GM19043 (cell line): ENCODE results near the gene ZNF256.
A peak's percentile ranks its signal among the peaks of the same experiment; 100 is the strongest.

Source experiments
- ATAC-seq: cut with Tn5 transposase; IDR thresholded peaks from one replicate; pipeline ENCODE4 v1.9.1; 2021; ENCODE audit warnings: low read depth; ENCODE audit not compliant: unreplicated experiment

The ZNF256 gene

GRCh38 chr19:57947419-57948134 lies at the start of gene ZNF256:
Gene ZNF256 (minus strand): TSS chr19:57947706. CDS start chr19:57947474, 232 bp downstream.
- peak; percentile 92 for ATAC-seq

DNA sequence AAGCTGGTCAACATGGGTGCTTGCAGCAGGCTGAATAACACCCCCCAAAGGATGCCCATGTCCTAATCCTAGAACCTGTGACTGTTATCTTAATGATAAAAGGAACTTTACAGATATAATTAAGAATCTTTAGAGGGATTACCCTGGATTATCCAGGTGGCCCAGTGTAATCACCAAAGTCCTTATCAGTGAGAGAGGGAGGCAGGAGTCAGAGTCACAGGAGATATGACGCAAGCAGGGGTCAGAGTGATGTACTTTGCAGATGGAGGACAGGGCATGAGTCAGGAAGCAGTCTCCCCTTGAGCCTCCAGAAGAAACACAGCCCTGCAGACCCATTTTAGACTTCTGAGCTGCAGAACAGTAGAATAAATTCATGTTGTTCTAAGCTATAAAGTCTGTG lies 45.3 kb upstream of the ZNF256 start:
- no peak for ATAC-seq

DNA sequence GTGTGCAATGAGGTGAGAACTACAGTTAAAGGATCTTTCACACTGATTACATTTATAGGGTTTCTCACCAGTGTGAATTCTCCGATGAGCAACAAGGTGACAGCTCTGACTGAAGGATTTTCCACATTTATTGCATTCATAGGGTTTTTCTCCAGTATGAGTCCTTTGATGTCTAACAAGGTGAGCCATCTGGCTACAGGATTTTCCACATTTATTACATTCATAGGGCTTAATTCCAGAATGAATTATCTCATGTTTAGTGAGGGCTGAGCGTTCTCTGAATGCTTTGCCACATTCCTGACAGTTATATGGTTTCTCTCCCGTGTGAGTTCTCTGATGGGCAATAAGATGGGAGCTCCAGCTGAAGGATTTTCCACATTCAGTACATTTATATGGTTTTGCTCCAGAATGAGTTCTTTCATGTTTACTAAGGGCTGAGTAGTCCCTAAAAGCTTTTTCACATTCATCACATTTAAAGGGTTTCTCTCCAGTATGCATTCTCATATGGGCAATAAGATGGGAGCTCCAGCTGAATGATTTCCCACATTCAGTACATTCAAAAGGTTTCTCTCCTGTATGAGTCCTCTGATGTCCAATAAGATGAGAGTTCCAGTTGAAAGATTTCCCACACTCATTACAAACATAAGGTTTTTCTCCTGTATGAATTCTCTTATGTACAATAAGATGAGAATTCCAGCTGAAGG lies 31.2 kb upstream of the ZNF256 start:
- no peak for ATAC-seq

DNA sequence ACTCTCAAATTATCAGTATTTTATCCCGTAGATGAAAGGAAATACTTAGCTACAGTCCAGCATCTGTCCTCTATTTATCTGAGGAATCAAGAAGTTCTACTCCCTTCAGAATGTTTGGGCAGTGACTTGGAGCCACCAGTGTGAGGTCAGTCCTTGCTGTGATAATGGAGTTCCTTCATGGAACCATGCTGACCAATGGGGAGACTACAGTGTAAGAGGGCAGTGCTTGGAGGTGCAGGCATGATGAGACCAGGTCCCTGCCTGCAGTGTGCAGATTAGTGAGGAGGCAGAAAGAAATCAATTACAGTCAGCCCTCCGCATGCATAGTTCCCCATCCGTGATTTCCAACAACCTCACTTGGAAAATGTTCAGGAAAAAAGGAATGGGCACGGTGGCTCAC lies 26.9 kb upstream of the ZNF256 start, which contains the start of gene C19orf18:
Gene C19orf18 (minus strand): TSS at position 101 of the 400 bp plus-strand sequence. CDS start 102 bp downstream, outside the sequence.
- no peak for ATAC-seq

DNA sequence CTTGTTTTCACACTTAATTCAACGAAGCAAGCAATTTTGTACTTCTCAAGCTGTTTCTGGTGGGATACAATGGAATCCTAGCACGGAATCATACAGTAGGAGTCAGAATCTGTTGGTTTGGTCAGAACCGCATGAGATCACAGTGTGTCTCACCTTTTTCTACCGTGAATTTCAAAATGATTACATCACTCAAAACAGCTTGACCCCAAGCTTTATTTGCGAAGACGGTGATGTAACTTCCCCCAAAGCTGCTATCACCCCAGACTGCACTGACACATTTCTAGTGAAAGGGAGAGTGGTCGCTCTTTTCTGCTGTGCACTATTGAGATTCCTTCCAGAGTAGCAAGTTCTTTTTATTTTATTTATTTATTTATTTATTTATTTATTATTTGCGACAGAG lies 17.3 kb upstream of the ZNF256 start:
- ATAC-seq = no peak

- ATAC-seq = no peak
Measured at GRCh38 chr19:57961785-57962184, 14.3 kb upstream of the ZNF256 start.

- no peak for ATAC-seq
Measured at GRCh38 chr19:57954996-57955395, 7.5 kb upstream of the ZNF256 start.

DNA sequence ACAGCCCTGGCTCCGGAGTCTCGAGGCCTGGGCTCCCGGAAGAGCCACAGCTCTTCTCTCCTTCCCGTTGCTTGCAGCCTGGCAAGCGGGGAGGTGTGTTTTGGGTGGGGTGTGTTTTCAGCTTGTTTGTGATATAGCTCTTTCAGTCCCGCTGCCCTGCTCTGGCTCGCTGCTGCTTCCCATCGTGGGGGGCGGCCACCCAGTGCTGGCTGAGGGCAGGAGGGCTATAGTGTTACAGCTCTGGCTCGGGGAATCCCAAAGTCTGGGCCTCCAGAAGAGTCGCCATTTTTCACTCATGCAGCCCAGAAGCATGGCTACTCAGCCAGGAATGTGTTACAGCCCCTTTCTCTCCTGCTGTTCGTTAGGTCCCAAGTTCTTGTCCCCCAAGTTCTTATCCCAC lies 2.2 kb upstream of the ZNF256 start:
- ATAC-seq = no peak

GRCh38 chr19:57949296-57949695 lies 1.8 kb upstream of the ZNF256 start:
- no peak for ATAC-seq

GRCh38 chr19:57947088-57947418 lies 453 bp downstream of the ZNF256 start:
- ATAC-seq = no peak

DNA sequence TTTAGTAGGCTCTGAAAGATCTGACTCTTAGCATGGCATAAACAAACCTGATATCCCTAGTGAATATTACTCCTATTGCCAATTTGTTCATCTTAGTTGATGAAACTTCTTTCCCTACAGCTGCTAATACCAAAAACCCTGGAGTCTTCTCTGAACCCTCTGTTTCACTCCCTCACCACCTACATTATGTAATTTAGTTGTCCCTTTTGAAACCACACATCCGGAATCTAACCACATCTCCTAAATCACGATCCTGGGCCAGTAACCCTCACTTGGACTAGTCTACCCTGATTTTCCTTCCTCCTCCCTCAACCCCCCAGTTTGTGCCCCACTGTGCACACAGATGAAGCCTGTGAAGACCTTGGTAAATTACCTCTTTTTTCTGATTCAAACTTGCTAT lies 1.2 kb downstream of the ZNF256 start:
- no peak for ATAC-seq

DNA sequence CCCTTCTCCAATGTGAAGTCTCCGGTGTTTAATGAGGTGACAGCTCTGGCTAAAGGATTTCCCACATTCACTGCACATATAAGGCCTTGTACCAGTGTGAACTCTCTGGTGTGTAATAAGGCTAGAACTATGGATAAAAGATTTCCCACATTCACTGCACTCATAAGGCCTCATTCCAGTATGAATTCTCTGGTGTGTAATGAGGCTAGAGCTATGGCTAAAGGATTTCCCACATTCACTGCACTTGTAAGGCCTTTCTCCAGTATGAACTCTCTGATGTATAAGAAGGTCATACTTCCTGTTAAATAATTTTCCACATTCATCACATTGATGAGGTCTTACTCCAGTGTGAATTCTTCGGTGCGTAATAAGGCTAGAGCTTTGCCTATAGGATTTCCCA lies 5.9 kb downstream of the ZNF256 start:
- ATAC-seq = no peak

DNA sequence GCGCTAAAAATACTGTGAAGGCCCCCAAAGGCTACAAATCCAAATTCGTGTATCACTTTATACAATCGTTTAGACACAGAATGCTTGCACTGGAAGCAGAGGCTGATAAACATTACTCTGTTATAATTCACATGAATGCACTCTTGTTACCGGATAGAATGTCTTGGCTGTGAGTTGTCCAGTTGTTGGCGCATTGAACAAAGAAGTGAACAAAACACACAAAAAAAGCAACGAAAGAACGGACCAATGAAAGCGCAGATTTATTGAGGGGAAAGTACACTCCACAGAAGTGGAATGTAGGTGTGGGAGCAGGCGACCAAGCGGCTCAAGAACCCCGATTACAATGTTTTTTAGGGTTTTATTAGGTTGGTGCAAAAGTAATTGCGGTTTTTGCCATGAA lies 11.8 kb downstream of the ZNF256 start:
- no peak for ATAC-seq

DNA sequence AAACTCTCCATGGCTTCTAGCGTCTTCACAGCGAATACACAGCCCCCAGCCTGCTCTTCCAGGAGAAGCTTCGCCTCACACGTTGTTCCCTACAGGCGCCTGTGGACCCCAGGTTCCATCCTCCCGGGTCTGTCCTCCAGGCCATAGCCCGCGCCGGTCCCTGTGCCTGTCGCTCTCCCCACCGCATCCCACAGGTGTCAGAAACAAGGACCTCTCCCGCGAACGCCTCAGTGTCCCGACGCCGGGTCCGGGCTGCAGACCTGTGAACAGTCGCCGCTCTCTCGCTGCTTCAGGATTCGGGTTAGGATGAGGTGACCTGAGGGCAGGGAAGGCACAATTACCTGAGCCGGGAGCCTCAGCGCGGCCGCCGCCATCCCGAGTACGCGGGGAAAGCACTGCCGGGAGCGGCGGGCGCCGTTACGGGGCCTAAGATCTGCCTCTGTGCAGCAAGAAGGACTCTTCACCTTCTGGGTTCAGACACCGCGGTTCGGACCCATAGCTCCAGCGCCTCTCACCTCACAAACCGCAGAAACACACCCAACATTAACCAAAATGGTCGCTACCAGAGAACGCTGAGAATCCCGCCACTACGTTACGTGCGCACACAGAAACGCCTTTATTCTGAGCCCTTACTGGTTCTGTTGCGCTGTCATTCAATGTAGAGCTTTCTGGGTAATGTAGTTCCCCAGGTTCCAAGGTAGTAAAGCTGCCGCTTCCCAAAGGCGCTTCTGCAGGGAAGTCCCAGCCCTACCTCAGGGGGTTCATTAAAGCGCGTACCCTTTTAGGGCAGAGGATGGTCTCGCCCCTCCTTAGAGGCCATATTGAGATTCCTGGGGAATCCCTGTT lies 12.5 kb downstream of the ZNF256 start, which contains the start of gene ZNF418:
Gene ZNF418 (minus strand): TSS at position 583 of the 846 bp plus-strand sequence. CDS start 1,580 bp downstream, outside the sequence.
- ATAC-seq = peak; percentile 63

DNA sequence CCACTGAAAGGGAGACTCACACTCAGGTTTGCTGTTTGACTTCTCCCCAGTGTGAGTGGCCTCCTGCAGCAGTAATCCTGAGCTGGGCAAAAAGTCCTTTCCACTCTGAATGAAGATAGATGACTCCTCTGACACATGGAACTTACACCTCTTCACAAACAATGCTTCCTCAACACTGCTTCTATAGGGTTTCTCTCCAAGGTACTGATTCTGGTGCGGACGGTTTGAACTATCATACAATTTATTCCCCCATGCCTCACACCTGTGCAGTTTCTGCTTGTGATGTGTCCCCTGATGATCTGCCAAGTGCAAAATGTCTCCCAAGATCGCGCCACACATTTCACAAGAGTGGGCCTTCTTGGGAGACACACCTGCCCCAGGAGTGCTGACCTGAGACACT lies 19.9 kb downstream of the ZNF256 start:
- ATAC-seq = no peak

DNA sequence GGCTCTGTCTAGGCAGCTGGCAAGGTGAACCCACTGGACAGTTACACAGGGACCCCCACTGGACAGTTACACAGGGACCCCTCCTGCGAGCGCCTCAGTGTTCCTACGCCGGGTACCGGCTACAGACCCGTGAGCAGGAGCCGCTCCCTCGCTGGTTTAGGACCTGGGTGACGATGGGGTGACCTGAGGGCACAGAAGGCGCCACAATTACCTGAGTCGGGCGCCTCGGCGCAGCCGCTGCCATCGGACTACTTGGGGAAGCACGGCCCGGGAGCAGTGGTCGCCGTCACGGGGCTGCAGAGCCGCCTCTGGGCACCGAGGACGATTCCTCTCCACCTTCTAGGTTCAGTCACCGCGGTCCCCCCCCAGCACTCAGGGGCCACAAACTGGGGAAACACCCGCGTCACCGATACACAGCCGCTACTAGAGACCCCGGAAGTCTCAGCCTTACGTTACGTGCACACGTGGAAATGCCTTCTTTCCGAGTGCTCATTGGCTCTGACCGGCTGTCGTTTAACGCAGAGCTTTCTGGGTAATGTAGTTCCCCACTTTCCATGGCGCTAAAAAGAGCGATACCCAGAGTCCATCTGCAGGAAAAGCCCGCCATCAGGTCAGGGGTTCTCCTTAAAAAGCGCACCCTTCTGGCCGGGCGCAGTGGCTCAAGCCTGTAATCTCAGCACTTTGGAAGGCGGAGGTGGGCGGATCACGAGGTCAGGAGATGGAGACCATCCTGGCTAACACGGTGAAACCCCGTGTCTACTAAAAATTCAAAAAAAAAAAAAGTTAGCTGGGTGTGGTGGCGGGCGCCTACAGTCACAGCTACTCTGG lies 31.1 kb downstream of the ZNF256 start, which contains the start of gene ZNF417:
Gene ZNF417 (minus strand): TSS at position 425 of the 828 bp plus-strand sequence. CDS start 181 bp downstream, at position 244.
- ATAC-seq = peak; percentile 94

DNA sequence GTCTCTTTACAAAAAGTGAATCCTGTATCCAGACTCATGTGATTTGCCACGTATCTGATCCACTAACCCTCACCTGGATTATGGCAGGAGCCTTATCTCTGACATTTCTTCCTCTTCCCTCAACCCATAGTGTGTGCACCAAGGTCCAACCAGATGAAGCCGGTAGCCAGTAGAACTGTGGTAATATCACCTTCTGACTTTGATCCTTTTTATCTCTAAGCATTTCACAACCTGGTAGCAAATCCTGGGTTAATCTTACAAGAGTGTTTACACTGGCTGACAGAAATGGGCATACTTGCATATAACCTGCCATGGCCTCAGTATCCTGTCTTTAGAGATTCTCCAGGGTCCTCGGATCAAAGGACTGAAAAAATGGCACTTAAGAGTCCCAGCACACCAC lies 33.0 kb downstream of the ZNF256 start:
- ATAC-seq = no peak

GRCh38 chr19:57907394-57907793 lies 40.1 kb downstream of the ZNF256 start:
- ATAC-seq = no peak

- no peak for ATAC-seq
Measured at GRCh38 chr19:57905258-57905657, 42.2 kb downstream of the ZNF256 start.

DNA sequence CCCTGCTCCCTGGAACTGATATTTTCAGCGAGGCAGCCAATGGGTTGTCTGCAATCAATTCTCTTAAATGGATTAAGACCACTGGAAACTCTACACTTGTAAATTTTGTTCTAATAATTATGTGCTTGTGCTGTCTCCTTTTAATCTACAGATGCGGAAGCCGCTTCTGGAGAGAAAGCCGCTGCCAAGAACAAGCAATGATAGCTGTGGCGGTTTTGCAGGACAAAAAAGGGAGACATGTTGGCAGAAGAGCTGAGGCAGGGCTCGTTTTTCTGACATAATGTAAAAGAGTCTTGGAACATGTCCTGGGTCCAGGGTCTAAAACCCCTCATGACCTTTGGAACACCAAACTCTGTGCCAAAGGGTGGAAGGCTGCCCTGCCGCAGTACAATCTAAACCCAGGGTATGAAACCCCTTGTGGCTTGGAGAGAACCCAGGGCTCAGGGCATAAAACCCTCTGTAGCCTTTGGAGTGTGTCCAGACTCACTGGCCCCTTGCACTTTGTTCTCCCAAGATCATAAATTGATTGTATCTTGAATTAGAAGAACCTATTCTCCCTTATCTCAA lies 43.8 kb downstream of the ZNF256 start:
- no peak for ATAC-seq
